Panc1 (cell line): ENCODE data around the gene CAGE1.

Experiments used
- POLR2AphosphoS5 ChIP-seq: IDR thresholded peaks from 2 replicates; pipeline ENCODE4 v1.6.1; 2012; ENCODE audit warnings: mild to moderate bottlenecking, low read depth, low read length, moderate library complexity
- TF ChIP-seq, protein P1 (sequence below): fragments of 450-650 bp; IDR thresholded peaks from 2 replicates; pipeline ENCODE4 v1.5.1; 2017; ENCODE audit warnings: mild to moderate bottlenecking

DNA sequence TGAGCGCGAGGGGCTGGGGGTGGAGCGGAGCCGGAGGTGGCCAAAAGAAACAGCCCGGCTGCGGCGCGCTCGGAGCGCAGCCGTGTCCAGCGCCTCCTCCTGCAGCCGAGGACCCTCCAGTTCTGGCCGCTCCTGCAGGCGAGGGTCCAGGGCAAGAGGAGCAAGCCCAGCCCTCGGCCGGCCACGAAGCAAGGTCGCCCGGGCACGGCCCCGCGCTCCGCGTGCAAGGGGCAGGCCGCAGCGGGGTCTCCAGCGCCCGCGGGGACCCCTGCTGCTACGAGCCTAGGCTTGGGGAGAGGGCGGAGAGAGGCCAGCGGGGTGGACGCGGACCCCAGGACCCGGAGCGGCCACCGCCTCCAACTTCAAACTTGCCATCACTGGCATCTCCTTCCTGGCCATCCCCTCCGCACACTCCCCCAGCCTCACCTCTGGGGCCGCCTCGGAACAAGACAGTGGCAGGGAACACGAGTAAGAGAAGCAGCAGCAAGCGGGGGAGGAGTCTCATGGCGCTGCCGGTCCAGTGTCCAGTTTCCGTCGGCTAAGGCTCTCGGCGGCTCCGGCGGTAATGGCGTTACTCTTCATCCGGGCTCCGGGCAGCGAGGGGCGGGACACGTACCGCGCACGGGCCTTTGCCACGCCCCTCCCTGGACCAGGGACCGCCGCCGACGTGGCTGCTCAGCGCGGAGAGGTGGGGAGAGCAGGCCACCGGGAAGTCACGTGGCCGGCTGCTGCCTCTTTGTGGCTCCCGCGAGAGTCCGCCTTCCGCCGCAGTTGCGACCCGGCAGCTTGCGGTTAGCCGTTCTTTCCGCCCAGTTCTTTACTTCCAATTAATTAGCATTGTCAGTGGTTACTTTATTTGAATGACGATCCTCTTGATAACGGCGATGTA, 76.7 kb downstream of the CAGE1 start, which contains the start of gene SSR1:
- TF ChIP-seq POLR2AphosphoS5 = peak; percentile 89
- TF ChIP-seq, protein P1, sequence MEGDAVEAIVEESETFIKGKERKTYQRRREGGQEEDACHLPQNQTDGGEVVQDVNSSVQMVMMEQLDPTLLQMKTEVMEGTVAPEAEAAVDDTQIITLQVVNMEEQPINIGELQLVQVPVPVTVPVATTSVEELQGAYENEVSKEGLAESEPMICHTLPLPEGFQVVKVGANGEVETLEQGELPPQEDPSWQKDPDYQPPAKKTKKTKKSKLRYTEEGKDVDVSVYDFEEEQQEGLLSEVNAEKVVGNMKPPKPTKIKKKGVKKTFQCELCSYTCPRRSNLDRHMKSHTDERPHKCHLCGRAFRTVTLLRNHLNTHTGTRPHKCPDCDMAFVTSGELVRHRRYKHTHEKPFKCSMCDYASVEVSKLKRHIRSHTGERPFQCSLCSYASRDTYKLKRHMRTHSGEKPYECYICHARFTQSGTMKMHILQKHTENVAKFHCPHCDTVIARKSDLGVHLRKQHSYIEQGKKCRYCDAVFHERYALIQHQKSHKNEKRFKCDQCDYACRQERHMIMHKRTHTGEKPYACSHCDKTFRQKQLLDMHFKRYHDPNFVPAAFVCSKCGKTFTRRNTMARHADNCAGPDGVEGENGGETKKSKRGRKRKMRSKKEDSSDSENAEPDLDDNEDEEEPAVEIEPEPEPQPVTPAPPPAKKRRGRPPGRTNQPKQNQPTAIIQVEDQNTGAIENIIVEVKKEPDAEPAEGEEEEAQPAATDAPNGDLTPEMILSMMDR = no peak
